ENCODE measurements around the gene CHTOP. TPM values are rescaled to one million over a fixed set of nuclear protein-coding genes. Genes with fewer than 3 reads are reported as not detected.

Gene CHTOP
- polyA plus RNA-seq, 1 of the 3 experiments (the other 2 are of a cell fraction), result 84.9 TPM

GRCh38 chr1:153688736-153689328, 55.0 kb downstream of the CHTOP start:
- Histone ChIP-seq H3K9me3 (no peaks in the 10 kb centered on the region), H3K4me3 (ENCODE audit: low read depth in 2 of 2, low read length in 1 of 2) (no peak overlapping the region), H3F3A (replicated peaks; ENCODE audit: insufficient read depth) (no peaks in the 10 kb centered on the region), H4K20me1 (ENCODE audit: insufficient read depth) (no peaks in the 10 kb centered on the region), H3K27ac (ENCODE audit: low read depth in 2 of 2, low read length in 1 of 2) (no peak overlapping the region), H3K36me3 (replicated peaks in 1 of 2; ENCODE audit: control insufficient read depth in 1 of 2, insufficient read depth in 2 of 2, low read length in 1 of 2) (no peaks in the 10 kb centered on the region), H3K4me1 (ENCODE audit: control insufficient read depth in 1 of 2, insufficient read depth in 2 of 2, low read depth in 1 of 2, low read length in 1 of 2) (no peaks in the 10 kb centered on the region; a peak in 1 of 4 replicates), H3K9ac (no peak overlapping the region), H3K9me2 (no peaks in the 10 kb centered on the region), H3K27me3 (ENCODE audit: insufficient read depth) (no peaks in the 10 kb centered on the region; the same call in 1 of the 2 replicates), H3K4me2 (no peak overlapping the region), H3K79me2 (ENCODE audit: insufficient read depth) (no peaks in the 10 kb centered on the region), H2AFZ (ENCODE audit: low read depth) (no peak overlapping the region)
- ChIA-PET CTCF (interaction anchor here (0.6 to 1.8 kb wide), 2 partner anchors 9 to 28 kb away, joined by 3 to 14 read pairs; partner anchors contain the start of gene NPR1), POLR2A (no interaction called here)
- DNase-seq, result peak; percentile 12
- WGBS (ENCODE audit: low lambda C conversion rate), result 83% methylated on average over 13 of the region's 18 CpGs
- no peak for TF ChIP-seq USF1 (IDR thresholded peaks at IDR 0.05; ENCODE audit: borderline replicate concordance, low read depth)

- Histone ChIP-seq H3K36me3 (replicated peaks in 1 of 2; ENCODE audit: control insufficient read depth in 1 of 2, insufficient read depth in 2 of 2, low read length in 1 of 2) (no peaks in the 10 kb centered on the region), H3K9me2 (no peaks in the 10 kb centered on the region), H3K9ac (no peak overlapping the region), H3K4me2 (no peak overlapping the region), H3K27me3 (ENCODE audit: insufficient read depth) (no peaks in the 10 kb centered on the region), H4K20me1 (ENCODE audit: insufficient read depth) (no peaks in the 10 kb centered on the region), H3K27ac (ENCODE audit: low read depth in 2 of 2, low read length in 1 of 2) (no peak overlapping the region), H3K9me3 (no peaks in the 10 kb centered on the region), H2AFZ (ENCODE audit: low read depth) (no peak overlapping the region), H3F3A (replicated peaks; ENCODE audit: insufficient read depth) (no peaks in the 10 kb centered on the region), H3K79me2 (ENCODE audit: insufficient read depth) (no peaks in the 10 kb centered on the region), H3K4me1 (ENCODE audit: control insufficient read depth in 1 of 2, insufficient read depth in 2 of 2, low read depth in 1 of 2, low read length in 1 of 2) (peaks cover 0 to 11% of the 10 kb centered on the region in 2 experiments; a peak in 1 of 4 replicates), H3K4me3 (ENCODE audit: low read depth in 2 of 2, low read length in 1 of 2) (no peak overlapping the region)
- DNase-seq, result no peak
- no peak for TF ChIP-seq CTCF (IDR thresholded peaks at IDR 0.05)
- no peak for TF ChIP-seq RFX5 (IDR thresholded peaks at IDR 0.05; ENCODE audit: low read length)
- TF ChIP-seq USF2 (IDR thresholded peaks at IDR 0.05; ENCODE audit: borderline replicate concordance, low read depth, low read length), result no peak
- TF ChIP-seq TAF1 (IDR thresholded peaks at IDR 0.05; ENCODE audit: borderline replicate concordance, low read depth, low read length), result no peak
- TF ChIP-seq ZBTB33 (IDR thresholded peaks at IDR 0.05; ENCODE audit: borderline replicate concordance, low read depth), result no peak
- no peak for TF ChIP-seq GABPA (IDR thresholded peaks at IDR 0.05; ENCODE audit: low read depth)
- no peak for TF ChIP-seq USF1 (IDR thresholded peaks at IDR 0.05; ENCODE audit: borderline replicate concordance, low read depth)
- no peak for TF ChIP-seq RAD21 (IDR thresholded peaks at IDR 0.05; ENCODE audit: low read length)
- TF ChIP-seq PBX3 (IDR thresholded peaks at IDR 0.05), result no peak
- TF ChIP-seq EP300 (IDR thresholded peaks at IDR 0.05; ENCODE audit: borderline replicate concordance in 1 of 2, low read depth in 1 of 2, low read length in 1 of 2), result no peak
- no peak for TF ChIP-seq SIN3A (IDR thresholded peaks at IDR 0.05; ENCODE audit: borderline replicate concordance, low read depth, low read length)
- TF ChIP-seq IRF3 (IDR thresholded peaks at IDR 0.05; ENCODE audit: low read depth, low read length), result no peak
- no peak for TF ChIP-seq MAX (IDR thresholded peaks at IDR 0.05; ENCODE audit: low read depth)
- TF ChIP-seq POLR2AphosphoS5 (IDR thresholded peaks at IDR 0.05; ENCODE audit: low read depth, low read length), result no peak
- TF ChIP-seq TEAD4 (IDR thresholded peaks at IDR 0.05; ENCODE audit: borderline replicate concordance, insufficient read depth), result no peak
- CTCF ChIA-PET, result interaction anchor here (1.2 kb wide), 1 partner anchor 17 kb away, joined by 5 read pairs; no protein-coding TSS in a partner anchor
- 73% methylated on average over 3 of the region's 4 CpGs for WGBS (ENCODE audit: low lambda C conversion rate)
- POLR2A ChIA-PET, result no interaction called here
These were observed 59.6 kb downstream of the CHTOP start for GRCh38 chr1:153693466-153693865.
